ENCODE measurements around the gene NEBL.

NEBL gene

GRCh38 chr10:20855398-20856038, 41.6 kb downstream of the NEBL start:
- DNase-seq = no peak

GRCh38 chr10:20853276-20853675, 43.8 kb downstream of the NEBL start:
- DNase-seq = no peak

DNA sequence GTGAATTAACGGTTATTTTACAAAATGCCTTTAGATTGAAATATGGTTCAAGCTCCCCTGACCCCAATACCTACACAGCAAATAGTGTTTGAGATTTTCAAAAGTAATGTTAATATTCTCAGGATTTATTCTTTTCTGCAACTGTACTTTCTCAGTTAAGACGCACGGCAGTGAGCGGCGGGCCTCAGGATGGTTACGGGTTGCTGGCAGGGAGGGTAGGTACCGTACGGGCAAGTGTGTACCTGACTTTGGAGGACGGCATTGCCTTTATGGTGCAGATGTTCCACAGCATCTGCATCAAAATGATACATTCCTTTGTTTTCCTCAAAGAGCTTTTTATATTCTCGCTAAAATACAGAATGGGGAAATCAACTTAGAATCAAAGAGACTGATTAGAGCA, 44.8 kb downstream of the NEBL start:
- DNase-seq = no peak

DNA sequence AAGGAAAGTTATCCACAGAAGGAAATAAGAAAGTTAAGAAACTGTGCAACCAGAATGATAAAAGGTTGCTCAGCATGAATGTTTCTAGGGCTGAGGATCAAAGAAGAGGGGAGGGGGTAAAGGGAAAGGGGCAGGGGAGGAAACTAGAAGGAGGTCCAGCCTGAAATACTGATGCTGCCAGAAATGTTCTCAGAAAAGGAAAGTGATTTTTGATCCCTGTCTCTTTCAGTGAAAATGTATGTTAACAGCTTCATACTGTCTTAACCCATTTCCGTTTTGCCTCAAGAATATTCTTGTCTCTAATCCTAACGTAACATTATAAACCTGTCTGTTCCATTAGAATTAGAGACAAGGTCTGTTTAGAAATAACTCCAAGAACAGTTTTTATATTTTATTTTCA, 49.6 kb downstream of the NEBL start:
- DNase-seq = no peak

DNA sequence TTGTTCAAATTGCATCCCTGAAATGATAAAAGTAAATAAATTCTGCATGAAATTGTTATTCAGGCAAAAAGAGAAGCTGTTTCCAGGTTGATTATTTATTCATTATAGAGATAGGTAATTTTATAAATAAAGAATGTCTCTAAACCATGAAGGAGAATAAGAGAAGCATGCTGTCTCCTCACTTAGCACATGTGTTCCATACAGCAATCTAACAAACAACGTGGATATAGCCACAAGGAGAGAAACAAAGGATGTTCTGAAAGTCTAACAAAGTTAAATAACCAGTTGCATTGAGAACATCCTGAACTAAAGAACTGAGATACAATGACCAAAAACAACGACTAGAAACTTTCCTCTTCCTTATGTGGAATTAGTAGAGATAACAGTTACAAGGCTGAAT, 50.8 kb downstream of the NEBL start:
- DNase-seq = no peak

GRCh38 chr10:20841419-20841818, 55.7 kb downstream of the NEBL start:
- no peak for DNase-seq

GRCh38 chr10:20839910-20840309, 57.2 kb downstream of the NEBL start:
- no peak for DNase-seq

DNA sequence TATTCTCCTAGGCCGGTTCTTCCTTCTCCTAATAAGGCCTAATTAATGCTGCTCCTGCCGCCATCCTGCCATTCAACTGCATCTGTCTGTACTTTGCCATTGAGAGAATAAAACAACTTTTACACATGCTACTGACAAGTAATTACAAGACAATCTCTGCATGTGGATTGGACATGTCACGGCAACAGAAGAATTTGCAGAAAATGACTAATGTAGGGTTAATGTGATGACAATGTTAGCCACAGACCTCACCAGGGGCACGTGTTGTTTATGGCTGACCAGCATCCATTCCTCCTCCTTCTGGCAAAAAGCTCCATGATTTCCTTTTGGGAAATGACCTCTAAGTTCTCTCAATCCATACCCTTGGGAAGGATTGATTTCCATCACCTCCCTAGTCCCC, 58.0 kb downstream of the NEBL start:
- no peak for DNase-seq

DNA sequence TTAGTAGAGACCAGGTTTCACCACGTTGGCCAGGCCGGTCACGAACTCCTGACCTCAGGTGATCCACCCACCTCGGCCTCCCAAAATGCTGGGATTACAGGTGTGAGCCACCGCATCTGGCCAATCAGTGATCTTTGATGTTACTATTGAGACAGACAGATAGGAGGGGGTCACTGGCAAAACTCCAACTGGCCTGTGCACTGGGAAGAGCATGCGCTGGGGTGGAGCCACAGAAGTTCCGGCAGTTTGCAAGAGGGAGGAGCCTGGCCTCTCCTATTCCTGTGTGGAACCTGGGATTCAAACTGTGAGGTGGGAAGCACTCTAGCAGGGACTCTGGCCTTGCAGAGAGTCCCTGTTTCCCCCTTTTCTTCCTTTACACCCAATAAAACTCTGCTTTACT, 60.7 kb downstream of the NEBL start:
- DNase-seq = no peak

DNA sequence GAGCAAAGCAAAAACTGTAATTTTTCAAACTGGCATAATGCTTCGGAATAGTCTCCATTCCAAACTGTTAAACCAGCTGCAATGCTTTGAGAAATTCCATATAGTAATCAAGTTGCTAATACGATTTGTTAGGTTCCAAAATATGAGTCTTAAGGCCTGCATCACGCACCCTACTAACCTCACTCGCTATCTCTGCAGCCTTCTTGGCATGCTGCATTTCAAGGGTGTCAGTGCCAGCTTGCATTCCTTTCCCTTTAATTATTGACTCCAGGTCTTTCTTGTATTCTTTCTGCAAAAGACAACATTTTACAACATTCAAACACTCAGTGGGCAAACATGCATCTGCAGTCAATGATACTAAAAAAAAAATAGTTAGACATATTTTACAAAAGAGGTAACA, 61.8 kb downstream of the NEBL start:
- no peak for DNase-seq

GRCh38 chr10:20834825-20835224, 62.3 kb downstream of the NEBL start:
- no peak for DNase-seq

- DNase-seq = no peak
Measured at GRCh38 chr10:20822825-20823224, 74.3 kb downstream of the NEBL start.

DNA sequence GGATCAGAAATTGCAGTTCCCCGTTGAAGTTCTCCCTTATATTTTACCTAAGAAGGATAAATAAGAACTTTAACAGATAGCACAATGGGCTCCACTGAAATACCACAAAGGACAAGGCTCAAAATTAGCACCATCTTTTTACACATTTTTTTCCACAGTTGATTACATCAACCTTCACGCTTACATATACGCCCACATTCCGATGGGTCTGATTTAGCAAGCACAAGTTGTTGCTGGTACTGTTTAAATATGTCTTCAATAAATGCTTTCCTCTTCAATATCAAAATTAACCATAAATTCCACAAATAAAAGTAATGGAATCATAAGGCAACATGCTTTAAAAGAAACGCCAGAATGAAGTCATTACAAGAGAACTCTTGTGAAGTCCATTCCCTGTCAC, 79.5 kb downstream of the NEBL start:
- no peak for DNase-seq

GRCh38 chr10:20817116-20817515, 80.0 kb downstream of the NEBL start:
- no peak for DNase-seq

DNA sequence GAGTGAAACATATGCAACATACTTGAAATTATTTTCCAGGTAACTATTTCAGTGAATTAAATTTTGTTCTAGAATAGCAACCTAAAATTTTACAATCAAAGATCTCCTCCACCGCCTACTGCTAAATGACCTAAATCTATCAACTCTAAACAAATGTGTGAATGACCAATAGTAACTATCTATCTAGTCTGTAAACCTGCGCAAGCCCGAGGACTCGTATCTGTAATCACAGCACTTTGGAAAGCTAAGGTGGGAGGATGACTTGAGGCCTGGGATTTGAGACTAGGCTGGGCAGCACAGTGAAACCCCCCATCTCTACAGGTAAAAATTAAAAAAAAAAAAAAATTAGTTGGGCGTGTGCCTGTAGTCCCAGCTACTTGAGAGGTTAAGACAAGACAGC, 83.0 kb downstream of the NEBL start:
- DNase-seq = no peak

GRCh38 chr10:20811131-20811530, 86.0 kb downstream of the NEBL start:
- DNase-seq = no peak

DNA sequence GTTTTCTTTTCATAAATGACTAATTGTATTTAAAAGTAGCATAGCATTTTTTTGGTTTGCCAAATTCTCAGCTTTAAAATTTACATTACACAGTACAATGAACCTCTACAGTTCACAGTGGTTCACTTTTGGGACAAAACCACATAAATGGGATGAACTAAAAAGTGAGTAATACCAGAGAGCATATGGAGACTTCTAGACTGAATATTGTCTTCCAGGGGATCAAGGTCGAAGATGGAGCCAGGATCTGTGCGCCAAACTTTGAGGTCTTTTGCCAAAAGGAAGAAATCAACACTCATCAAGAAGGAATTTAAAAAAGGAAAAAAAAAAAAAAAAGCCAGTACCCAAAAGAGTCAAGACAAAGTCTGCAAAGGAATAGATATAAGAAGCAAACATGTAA, 87.5 kb downstream of the NEBL start:
- no peak for DNase-seq

DNA sequence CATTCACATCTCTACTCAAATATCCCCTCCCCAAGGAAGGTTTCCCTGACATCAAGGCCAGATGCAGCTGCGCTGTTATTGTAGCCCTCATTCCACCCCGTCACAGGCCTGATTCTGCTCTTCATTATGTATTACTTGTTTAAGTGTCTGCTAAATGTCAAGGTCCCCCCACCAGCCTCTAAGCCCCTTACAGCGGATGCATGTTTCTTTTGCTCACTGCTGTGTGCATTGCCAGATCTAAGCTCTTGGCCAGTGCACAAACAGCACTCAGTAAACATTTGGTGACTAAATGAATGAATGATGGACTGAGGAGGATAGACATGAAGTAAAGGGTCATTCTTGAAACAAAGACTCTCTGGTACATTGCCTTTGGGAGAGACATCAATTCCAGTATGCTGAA, 90.6 kb downstream of the NEBL start:
- DNase-seq = no peak

DNA sequence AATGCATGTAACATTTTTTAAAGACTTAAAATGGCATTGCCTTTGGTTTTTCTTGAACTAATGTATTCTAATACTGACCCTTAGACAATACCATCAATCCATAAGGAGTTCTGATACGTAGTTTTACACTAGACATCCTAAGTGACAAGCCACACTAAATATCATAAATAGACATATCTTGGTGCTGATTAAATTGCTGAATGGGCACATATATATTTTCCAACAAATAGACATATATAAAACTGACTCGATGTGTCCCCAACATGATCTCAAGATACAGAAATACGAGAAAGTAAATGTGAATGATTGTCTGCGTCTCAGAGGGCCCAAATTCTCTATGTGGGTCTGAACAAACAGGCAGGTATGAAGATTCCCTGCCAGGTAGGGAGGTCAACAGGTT, 99.8 kb downstream of the NEBL start:
- DNase-seq = no peak

GRCh38 chr10:20795391-20795790, 101.7 kb downstream of the NEBL start:
- DNase-seq = no peak

- no peak for DNase-seq
Measured at GRCh38 chr10:20785174-20785573, 111.9 kb downstream of the NEBL start.

- no peak for DNase-seq
Measured at GRCh38 chr10:20778008-20778757, 118.9 kb downstream of the NEBL start.

GRCh38 chr10:20776384-20777118, 120.6 kb downstream of the NEBL start:
- no peak for DNase-seq

GRCh38 chr10:20771051-20771450, 126.1 kb downstream of the NEBL start:
- DNase-seq = no peak
